ENCODE measurements around the gene PIGC. TPM values are rescaled to one million over a fixed set of nuclear protein-coding genes. Genes with fewer than 3 reads are reported as not detected.

PIGC gene
- total RNA-seq, 1 donor from 2014 or later, result 20.9 TPM

GRCh38 chr1:172473842-172474241, 30.0 kb upstream of the PIGC start:
- H3K9me3 Mint-ChIP-seq (ENCODE audit: low read depth), result no peaks in the 10 kb centered on the region
- no peak for TF ChIP-seq CTCF (IDR thresholded peaks at IDR 0.05)
- H3K4me3 Mint-ChIP-seq (ENCODE audit: unreplicated experiment), result no peak overlapping the region
- H3K27ac Mint-ChIP-seq (ENCODE audit: unreplicated experiment), result no peak overlapping the region
- no peaks in the 10 kb centered on the region for H3K4me1 Mint-ChIP-seq (ENCODE audit: low read depth)
- DNase-seq (ENCODE audit: low spot score), result no peak
- no peaks in the 10 kb centered on the region for H3K27me3 Mint-ChIP-seq (ENCODE audit: low read depth)
- no peaks in the 10 kb centered on the region for H3K36me3 Mint-ChIP-seq (ENCODE audit: low read depth)

GRCh38 chr1:172473302-172473701, 29.4 kb upstream of the PIGC start:
- Mint-ChIP-seq H3K27me3 (ENCODE audit: low read depth) (no peaks in the 10 kb centered on the region), H3K4me1 (ENCODE audit: low read depth) (no peaks in the 10 kb centered on the region), H3K27ac (ENCODE audit: unreplicated experiment) (no peak overlapping the region)

GRCh38 chr1:172472495-172472894, 28.6 kb upstream of the PIGC start:
- Mint-ChIP-seq H3K27me3 (ENCODE audit: low read depth) (no peaks in the 10 kb centered on the region), H3K4me1 (ENCODE audit: low read depth) (no peaks in the 10 kb centered on the region), H3K4me3 (ENCODE audit: unreplicated experiment) (no peak overlapping the region), H3K9me3 (ENCODE audit: low read depth) (no peaks in the 10 kb centered on the region), H3K27ac (ENCODE audit: unreplicated experiment) (no peak overlapping the region), H3K36me3 (ENCODE audit: low read depth) (no peaks in the 10 kb centered on the region)
- no peak for DNase-seq (ENCODE audit: low spot score)
- no peak for TF ChIP-seq CTCF (IDR thresholded peaks at IDR 0.05)

More at GRCh38 chr1:172473302-172473701, 29.4 kb upstream of the PIGC start:
- Mint-ChIP-seq H3K36me3 (ENCODE audit: low read depth) (no peaks in the 10 kb centered on the region), H3K4me3 (ENCODE audit: unreplicated experiment) (no peak overlapping the region), H3K9me3 (ENCODE audit: low read depth) (no peaks in the 10 kb centered on the region)
- DNase-seq (ENCODE audit: low spot score), result no peak
- no peak for TF ChIP-seq CTCF (IDR thresholded peaks at IDR 0.05)

- Mint-ChIP-seq H3K27me3 (ENCODE audit: low read depth) (no peaks in the 10 kb centered on the region), H3K4me1 (ENCODE audit: low read depth) (no peaks in the 10 kb centered on the region), H3K9me3 (ENCODE audit: low read depth) (no peaks in the 10 kb centered on the region), H3K36me3 (ENCODE audit: low read depth) (no peaks in the 10 kb centered on the region), H3K4me3 (ENCODE audit: unreplicated experiment) (no peak overlapping the region), H3K27ac (ENCODE audit: unreplicated experiment) (no peak overlapping the region)
- no peak for TF ChIP-seq CTCF (IDR thresholded peaks at IDR 0.05)
- no peak for DNase-seq (ENCODE audit: low spot score)
These were observed 27.8 kb upstream of the PIGC start for GRCh38 chr1:172471666-172472065.

GRCh38 chr1:172470149-172470548, 26.3 kb upstream of the PIGC start:
- Mint-ChIP-seq H3K4me3 (ENCODE audit: unreplicated experiment) (no peak overlapping the region), H3K36me3 (ENCODE audit: low read depth) (no peaks in the 10 kb centered on the region), H3K4me1 (ENCODE audit: low read depth) (no peaks in the 10 kb centered on the region), H3K9me3 (ENCODE audit: low read depth) (no peaks in the 10 kb centered on the region), H3K27ac (ENCODE audit: unreplicated experiment) (no peak overlapping the region), H3K27me3 (ENCODE audit: low read depth) (no peaks in the 10 kb centered on the region)
- no peak for DNase-seq (ENCODE audit: low spot score)
- no peak for TF ChIP-seq CTCF (IDR thresholded peaks at IDR 0.05)
